ENCODE data around the gene SLC49A4. TPM values are rescaled to one million over a fixed set of nuclear protein-coding genes. Genes with fewer than 3 reads are reported as not detected.

SLC49A4 gene
- total and polyA plus RNA-seq, 2 of the 13 experiments (the other 11 are each of a cell fraction or from before 2014, with no cell fraction given), result 6.5 to 16.3 TPM

GRCh38 chr3:122748347-122748746 is 46.5 kb upstream of the SLC49A4 start:
- Histone ChIP-seq H3K9ac (ENCODE audit: insufficient read depth, low read depth, low read length) (no peak overlapping the region), H3K36me3 (replicated peaks in 1 of 2; ENCODE audit: control insufficient read depth in 1 of 2, insufficient read depth in 2 of 2, low read length in 2 of 2) (no peaks in the 10 kb centered on the region), H3K4me3 (replicated peaks in 1 of 3; ENCODE audit: insufficient read depth in 1 of 3, low read depth in 2 of 3, low read length in 3 of 3) (no peak overlapping the region), H4K20me1 (ENCODE audit: insufficient read depth, low read length) (no peaks in the 10 kb centered on the region), H3K4me1 (ENCODE audit: insufficient read depth, low read length) (no peaks in the 10 kb centered on the region), H2AFZ (ENCODE audit: low read length) (no peak overlapping the region), H3K27ac (ENCODE audit: extremely low read length, insufficient read depth, low read length) (no peak overlapping the region), H3K79me2 (ENCODE audit: insufficient read depth, low read length) (no peaks in the 10 kb centered on the region), H3K27me3 (ENCODE audit: control insufficient read depth in 1 of 2, insufficient read depth in 2 of 2, low read length in 2 of 2) (no peaks in the 10 kb centered on the region), H3K4me2 (ENCODE audit: low read depth, low read length) (no peak overlapping the region), H3K9me3 (ENCODE audit: low read length) (no peaks in the 10 kb centered on the region)
- WGBS (ENCODE audit: low lambda C conversion rate), result 95% methylated on average over 1 of the region's 1 CpG
- intact Hi-C loops (cut with micrococcal nuclease; ENCODE audit: unreplicated experiment), result no loop called here
- DNase-seq (ENCODE audit: low spot score) (no peak), FAIRE-seq (no peak), ATAC-seq (no peak)
- ChIA-PET CTCF (ENCODE audit: low intra/inter-chr PET ratio, low total read pairs) (no interaction called here), POLR2A (no interaction called here)
- BruUV-seq (replicated peaks), result no TSS peak
- in situ Hi-C loops (cut with HindIII; ENCODE audit: extremely low pct_ligation_motif_present, low pct_unique_long_range_greater_than_20kb), result no loop called here
- TF ChIP-seq SKIL (CRISPR knock-in tag; IDR thresholded peaks at IDR 0.05; ENCODE audit: borderline replicate concordance) (no peak), ZNF30 (CRISPR knock-in tag; IDR thresholded peaks at IDR 0.05) (no peak), ZNF775 (CRISPR knock-in tag; IDR thresholded peaks at IDR 0.05; ENCODE audit: borderline replicate concordance) (no peak), MYPOP (CRISPR knock-in tag; IDR thresholded peaks at IDR 0.05) (no peak), PRDM10 (CRISPR knock-in tag; IDR thresholded peaks at IDR 0.05; ENCODE audit: low read depth) (no peak), TEF (CRISPR knock-in tag; IDR thresholded peaks at IDR 0.05) (no peak), ZNF44 (CRISPR knock-in tag; IDR thresholded peaks at IDR 0.05) (no peak), NFIC (IDR thresholded peaks at IDR 0.05; ENCODE audit: low read length) (no peak), ZNF570 (CRISPR knock-in tag; IDR thresholded peaks at IDR 0.05; ENCODE audit: borderline replicate concordance) (no peak), ZNF296 (CRISPR knock-in tag; conservative IDR thresholded peaks at IDR 0.05) (no peak), ZNF451 (CRISPR knock-in tag; IDR thresholded peaks at IDR 0.05) (no peak), ZNF552 (CRISPR knock-in tag; IDR thresholded peaks at IDR 0.05; ENCODE audit: borderline replicate concordance) (no peak), MIER3 (CRISPR knock-in tag; IDR thresholded peaks at IDR 0.05; ENCODE audit: borderline replicate concordance) (no peak), IRF1 (CRISPR knock-in tag; IDR thresholded peaks at IDR 0.05; ENCODE audit: low read depth) (no peak), E2F2 (CRISPR knock-in tag; IDR thresholded peaks at IDR 0.05; ENCODE audit: borderline replicate concordance) (no peak), SAP130 (CRISPR knock-in tag; IDR thresholded peaks at IDR 0.05; ENCODE audit: low read depth) (no peak)

Measured in HepG2 (cell line).